A673 (cell line): ENCODE measurements around the gene CCDC12.

Experiments
- EZH2 ChIP-seq: fragments of 200-600 bp; sonication (generic); IDR thresholded peaks from 2 replicates; pipeline ENCODE4 v1.6.1; 2017; ENCODE audit warnings: borderline replicate concordance, low read depth, mild to moderate bottlenecking, mixed read lengths, antibody characterized with exemption, low read length; ENCODE audit not compliant: poor library complexity, severe bottlenecking
- TF ChIP-seq, protein P1 (sequence below): fragments of 300-800, 200-600 bp; sonication (generic); conservative IDR thresholded peaks from 2 replicates; pipeline ENCODE4 v1.5.1; 2017; ENCODE audit warnings: low read depth, mild to moderate bottlenecking, antibody characterized with exemption, low read length, moderate library complexity, mixed read lengths

DNA sequence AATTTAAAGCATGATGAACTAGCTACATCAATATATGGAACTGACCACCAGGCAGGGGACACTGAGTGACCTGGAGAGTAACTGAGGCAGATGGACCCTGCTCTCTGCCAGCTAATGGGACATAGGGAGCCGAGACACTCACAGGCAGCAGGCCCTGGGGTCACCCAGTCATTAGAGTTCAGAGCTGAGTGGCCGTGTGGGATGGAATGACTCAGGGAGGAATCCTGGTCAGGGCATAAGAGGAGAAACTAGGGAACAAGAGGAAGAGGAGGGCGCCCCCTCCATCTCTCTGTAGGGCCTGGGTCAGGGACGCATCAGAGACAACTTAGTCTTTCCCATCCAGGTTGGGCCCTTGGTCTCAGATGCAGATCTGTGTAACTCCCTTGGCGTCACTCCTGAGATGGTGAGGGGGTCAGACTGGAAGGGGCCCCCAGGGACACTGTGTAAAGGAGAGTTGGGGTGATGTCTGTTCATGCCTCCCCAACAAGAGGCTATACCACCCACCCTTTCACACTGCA is 39.8 kb downstream of the CCDC12 start:
- TF ChIP-seq, protein P1, sequence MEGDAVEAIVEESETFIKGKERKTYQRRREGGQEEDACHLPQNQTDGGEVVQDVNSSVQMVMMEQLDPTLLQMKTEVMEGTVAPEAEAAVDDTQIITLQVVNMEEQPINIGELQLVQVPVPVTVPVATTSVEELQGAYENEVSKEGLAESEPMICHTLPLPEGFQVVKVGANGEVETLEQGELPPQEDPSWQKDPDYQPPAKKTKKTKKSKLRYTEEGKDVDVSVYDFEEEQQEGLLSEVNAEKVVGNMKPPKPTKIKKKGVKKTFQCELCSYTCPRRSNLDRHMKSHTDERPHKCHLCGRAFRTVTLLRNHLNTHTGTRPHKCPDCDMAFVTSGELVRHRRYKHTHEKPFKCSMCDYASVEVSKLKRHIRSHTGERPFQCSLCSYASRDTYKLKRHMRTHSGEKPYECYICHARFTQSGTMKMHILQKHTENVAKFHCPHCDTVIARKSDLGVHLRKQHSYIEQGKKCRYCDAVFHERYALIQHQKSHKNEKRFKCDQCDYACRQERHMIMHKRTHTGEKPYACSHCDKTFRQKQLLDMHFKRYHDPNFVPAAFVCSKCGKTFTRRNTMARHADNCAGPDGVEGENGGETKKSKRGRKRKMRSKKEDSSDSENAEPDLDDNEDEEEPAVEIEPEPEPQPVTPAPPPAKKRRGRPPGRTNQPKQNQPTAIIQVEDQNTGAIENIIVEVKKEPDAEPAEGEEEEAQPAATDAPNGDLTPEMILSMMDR: no peak
- no peak for TF ChIP-seq EZH2
